ENCODE results near the gene SRC. TPM values are rescaled to one million over a fixed set of nuclear protein-coding genes. Genes with fewer than 3 reads are reported as not detected.

The SRC gene
- total RNA-seq, 2 donors from 2014 or later, result 6.9 to 14.3 TPM

DNA sequence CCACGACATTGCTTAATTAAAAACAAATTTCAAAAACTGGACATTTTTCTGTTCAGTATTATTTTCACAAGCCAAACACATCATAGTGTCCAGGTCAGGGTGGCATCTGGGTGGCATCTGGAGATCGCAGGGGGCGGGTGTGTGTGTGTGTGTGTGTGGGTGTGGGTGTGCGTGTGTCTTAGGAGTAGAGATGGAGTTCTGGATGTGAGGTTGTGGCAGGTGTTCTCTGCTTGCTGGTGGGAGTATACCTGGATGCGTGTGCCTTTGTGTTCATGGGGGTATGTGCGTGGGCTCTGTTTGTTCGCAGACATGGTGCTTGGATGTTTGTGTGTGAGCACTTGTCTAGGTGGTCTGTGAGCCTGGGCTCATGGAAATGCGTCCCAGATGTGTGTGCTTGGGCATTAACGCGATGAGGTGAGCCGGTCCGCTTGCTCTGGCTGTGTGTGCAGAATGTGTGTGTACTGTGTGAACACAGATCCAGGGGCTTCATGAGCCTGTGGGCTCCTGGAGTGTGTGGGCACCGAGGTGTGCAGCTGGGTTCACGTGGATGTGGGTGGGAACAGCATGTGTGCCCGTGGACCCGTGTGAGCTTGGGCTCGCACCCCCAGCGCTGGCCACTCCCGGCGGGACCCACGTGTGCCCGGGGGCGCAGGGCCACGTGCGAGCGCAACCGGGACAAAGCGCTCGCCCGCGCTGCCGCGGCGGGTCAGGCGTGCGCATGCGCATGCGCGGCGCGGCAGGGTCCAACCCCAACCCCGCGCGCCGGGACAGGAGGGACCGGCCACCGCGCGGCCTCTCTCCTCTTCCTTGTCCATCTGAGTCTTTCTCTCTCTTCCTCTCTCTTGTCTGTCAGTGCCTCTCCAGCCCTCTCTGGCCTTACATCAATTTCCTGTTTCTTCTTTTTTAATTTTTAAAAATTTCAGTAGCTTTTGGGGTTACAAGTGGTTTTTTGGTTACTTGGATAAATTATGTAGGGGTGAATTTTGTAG is 60.4 kb downstream of the SRC start:
- no peak for DNase-seq (ENCODE audit: low spot score)
- Histone ChIP-seq H3K4me3 (peak overlapping the region in 1 of 2 donors; percentile 37), H3K27me3 (no peaks in the 10 kb centered on the region)

DNA sequence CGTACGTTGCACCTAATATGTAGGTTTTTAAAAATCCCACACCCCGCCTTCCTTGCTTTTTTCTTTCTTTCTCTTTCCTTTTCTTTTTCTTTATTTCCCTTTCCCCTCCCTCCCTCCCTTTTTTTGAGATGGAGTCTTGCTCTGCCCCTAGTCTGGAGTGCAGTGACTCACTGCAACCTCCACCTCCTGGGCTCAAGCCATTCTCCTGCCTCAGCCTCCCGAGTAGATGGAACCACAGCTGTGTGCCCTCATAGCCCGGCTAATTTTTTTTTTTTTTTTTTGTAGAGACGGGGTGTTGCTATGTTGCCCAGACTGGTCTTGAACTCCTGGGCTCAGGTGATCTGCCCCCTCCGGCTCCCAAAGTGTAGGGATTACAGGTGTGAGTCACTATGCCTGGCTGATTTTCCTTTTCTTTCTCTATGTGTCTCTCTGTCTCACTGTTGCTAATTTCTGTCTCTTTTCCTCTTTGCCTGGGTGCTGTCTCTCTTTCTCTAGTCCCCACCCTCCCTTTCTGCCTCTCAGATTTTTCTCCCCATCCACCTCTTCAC is 61.2 kb downstream of the SRC start:
- Histone ChIP-seq H3K4me1 (peaks cover 0 to 25% of the 10 kb centered on the region in 2 donors), H3K27me3 (no peaks in the 10 kb centered on the region), H3K36me3 (peaks cover 6% of the 10 kb centered on the region), H3K4me3 (peak overlapping the region in 1 of 2 donors; percentile 37), H3K9me3 (no peaks in the 10 kb centered on the region), H3K27ac (no peak overlapping the region)
- TF ChIP-seq, protein P1, sequence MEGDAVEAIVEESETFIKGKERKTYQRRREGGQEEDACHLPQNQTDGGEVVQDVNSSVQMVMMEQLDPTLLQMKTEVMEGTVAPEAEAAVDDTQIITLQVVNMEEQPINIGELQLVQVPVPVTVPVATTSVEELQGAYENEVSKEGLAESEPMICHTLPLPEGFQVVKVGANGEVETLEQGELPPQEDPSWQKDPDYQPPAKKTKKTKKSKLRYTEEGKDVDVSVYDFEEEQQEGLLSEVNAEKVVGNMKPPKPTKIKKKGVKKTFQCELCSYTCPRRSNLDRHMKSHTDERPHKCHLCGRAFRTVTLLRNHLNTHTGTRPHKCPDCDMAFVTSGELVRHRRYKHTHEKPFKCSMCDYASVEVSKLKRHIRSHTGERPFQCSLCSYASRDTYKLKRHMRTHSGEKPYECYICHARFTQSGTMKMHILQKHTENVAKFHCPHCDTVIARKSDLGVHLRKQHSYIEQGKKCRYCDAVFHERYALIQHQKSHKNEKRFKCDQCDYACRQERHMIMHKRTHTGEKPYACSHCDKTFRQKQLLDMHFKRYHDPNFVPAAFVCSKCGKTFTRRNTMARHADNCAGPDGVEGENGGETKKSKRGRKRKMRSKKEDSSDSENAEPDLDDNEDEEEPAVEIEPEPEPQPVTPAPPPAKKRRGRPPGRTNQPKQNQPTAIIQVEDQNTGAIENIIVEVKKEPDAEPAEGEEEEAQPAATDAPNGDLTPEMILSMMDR (IDR thresholded peaks at IDR 0.05), result no peak
- no peak for DNase-seq (ENCODE audit: low spot score)

More for the DNA sequence above, 60.4 kb downstream of the SRC start:
- TF ChIP-seq, protein P1 (IDR thresholded peaks at IDR 0.05), result no peak
- Histone ChIP-seq H3K9me3 (no peaks in the 10 kb centered on the region), H3K36me3 (peaks cover 7% of the 10 kb centered on the region), H3K27ac (no peak overlapping the region), H3K4me1 (peaks cover 0 to 25% of the 10 kb centered on the region in 2 donors)

DNA sequence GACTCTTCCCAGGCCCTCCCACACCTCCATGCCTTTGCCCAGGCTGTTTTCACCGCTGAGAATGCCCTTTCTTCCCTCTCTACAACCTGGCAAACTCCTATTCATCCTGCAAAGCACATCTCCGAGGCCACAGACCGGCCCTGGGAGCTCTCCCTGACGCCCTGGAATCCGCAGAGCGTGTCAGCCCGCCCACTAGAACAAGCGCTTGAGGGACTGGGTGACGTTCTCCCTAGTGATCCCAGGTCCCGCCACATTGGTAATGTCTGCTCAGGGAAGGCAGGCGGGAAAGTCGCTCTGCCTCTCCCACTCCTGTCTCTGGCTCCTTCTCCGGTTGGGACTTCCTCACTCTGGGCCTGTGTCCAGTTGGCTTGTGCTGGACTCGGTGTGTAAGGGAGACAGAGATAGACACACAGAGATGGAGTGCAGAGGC is 61.6 kb downstream of the SRC start:
- no peak for DNase-seq (ENCODE audit: low spot score)
- Histone ChIP-seq H3K36me3 (peaks cover 1% of the 10 kb centered on the region), H3K27me3 (no peaks in the 10 kb centered on the region), H3K27ac (no peak overlapping the region), H3K9me3 (no peaks in the 10 kb centered on the region), H3K4me3 (no peak overlapping the region), H3K4me1 (peaks cover 0 to 25% of the 10 kb centered on the region in 2 donors)
- TF ChIP-seq, protein P1 (IDR thresholded peaks at IDR 0.05), result no peak

DNA sequence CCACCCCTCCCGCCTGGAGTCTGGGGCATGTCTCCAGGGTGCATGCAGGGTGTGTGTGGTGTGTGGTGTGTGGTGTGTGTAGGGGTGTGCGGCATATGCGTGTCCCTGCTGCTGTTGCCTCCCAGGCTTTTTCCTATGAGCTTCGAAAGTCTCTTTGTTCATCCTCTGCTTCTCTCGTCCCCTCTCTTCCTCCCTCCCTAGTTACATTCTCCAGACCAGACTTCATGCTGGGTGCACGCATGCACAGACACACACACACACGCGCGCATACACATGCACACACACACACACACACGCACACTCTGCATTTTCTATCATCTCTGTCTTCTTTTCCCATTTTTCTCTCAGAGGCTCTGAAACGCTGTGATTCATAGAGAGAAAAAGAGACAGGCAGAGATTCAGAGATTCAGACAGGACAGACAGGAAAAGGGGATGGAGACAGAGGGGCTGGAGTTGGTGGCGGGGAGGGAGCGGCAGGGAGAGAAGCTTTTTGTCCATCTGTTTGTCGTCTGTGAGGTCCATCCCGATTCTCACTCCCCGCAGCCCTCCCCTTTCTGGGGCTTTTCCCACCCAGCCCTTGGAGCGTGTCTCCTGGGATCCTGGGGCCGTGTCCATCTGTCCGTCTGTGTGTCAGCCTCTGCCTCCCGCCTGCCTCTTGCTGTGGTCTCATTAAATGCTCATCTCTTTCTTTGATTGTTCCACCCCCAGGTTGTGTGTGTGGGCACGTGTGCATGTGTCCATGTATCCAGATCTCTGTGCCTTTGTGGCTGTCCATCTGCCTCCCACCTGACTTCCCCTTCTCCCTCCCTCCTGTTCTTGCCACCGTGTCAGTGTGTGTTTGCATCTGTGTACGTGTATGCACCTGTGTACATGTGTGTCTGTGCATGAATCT is 62.6 kb downstream of the SRC start:
- TF ChIP-seq, protein P1 (IDR thresholded peaks at IDR 0.05), result no peak
- Histone ChIP-seq H3K36me3 (no peaks in the 10 kb centered on the region), H3K27ac (no peak overlapping the region), H3K9me3 (no peaks in the 10 kb centered on the region), H3K4me3 (no peak overlapping the region), H3K27me3 (no peaks in the 10 kb centered on the region), H3K4me1 (peaks cover 0 to 25% of the 10 kb centered on the region in 2 donors)
- no peak for DNase-seq (ENCODE audit: low spot score)

DNA sequence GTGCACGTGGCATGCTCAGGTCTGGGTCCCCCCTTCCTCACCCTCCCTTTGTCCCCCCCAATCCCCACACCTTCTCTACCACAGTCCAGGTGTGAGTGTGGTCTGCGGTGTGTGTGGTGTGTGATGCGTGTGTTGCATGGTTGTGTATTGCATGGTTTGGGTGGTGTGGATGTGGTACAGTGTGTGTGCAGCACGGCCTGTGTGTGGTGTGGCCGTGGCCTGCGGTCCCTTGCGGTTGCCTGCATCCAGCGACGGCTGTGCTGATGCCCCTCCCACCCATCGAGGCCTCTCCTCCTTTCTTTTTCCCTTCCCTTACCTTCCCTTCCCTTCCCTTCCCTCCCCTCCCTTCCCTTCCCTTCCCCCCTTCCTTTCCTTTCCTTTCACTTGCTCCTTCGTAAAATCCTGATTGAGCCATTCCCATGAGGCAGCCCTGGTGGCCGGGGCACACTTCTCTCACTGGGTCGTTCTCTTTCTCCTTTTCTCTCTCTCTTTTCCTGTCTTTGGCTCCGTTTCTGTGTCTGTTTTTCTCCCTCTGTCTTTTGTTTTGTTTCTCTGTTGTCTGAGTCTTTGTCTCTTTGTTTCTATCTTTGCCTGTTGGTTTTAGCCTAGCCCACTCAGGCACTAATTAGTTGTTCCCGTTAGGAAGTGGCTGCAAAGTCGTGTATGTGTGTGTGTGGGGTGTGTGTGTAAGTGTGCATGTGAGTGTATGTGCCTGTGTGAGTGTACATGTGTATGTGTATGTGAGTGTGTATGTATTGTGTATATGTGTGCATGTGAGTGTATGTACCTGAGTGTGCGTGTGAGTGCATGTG is 65.7 kb downstream of the SRC start:
- H3K4me1 ChIP-seq, result peaks cover 0 to 20% of the 10 kb centered on the region in 2 donors
- H3K9me3 ChIP-seq, result no peaks in the 10 kb centered on the region
- no peak overlapping the region for H3K27ac ChIP-seq
- no peaks in the 10 kb centered on the region for H3K27me3 ChIP-seq
- TF ChIP-seq, protein P1 (IDR thresholded peaks at IDR 0.05), result no peak
- no peaks in the 10 kb centered on the region for H3K36me3 ChIP-seq
- no peak for DNase-seq (ENCODE audit: low spot score)
- no peak overlapping the region for H3K4me3 ChIP-seq

Measured in right atrium auricular region (tissue), 2 donors.